SKM-1 (cell line): Measurements from ENCODE around the gene TMC6.
"Not testable (repeated sequence)": the region's sequence is repeated elsewhere in the genome, so short reads cannot be mapped to it uniquely, and the experiment has no call there.

Experiments used
- DNase-seq: peaks from one replicate; lab custom pipeline; 2025; ENCODE audit not compliant: unreplicated experiment; lab: John Stamatoyannopoulos, UW

Gene TMC6, protein sequence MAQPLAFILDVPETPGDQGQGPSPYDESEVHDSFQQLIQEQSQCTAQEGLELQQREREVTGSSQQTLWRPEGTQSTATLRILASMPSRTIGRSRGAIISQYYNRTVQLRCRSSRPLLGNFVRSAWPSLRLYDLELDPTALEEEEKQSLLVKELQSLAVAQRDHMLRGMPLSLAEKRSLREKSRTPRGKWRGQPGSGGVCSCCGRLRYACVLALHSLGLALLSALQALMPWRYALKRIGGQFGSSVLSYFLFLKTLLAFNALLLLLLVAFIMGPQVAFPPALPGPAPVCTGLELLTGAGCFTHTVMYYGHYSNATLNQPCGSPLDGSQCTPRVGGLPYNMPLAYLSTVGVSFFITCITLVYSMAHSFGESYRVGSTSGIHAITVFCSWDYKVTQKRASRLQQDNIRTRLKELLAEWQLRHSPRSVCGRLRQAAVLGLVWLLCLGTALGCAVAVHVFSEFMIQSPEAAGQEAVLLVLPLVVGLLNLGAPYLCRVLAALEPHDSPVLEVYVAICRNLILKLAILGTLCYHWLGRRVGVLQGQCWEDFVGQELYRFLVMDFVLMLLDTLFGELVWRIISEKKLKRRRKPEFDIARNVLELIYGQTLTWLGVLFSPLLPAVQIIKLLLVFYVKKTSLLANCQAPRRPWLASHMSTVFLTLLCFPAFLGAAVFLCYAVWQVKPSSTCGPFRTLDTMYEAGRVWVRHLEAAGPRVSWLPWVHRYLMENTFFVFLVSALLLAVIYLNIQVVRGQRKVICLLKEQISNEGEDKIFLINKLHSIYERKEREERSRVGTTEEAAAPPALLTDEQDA

DNA sequence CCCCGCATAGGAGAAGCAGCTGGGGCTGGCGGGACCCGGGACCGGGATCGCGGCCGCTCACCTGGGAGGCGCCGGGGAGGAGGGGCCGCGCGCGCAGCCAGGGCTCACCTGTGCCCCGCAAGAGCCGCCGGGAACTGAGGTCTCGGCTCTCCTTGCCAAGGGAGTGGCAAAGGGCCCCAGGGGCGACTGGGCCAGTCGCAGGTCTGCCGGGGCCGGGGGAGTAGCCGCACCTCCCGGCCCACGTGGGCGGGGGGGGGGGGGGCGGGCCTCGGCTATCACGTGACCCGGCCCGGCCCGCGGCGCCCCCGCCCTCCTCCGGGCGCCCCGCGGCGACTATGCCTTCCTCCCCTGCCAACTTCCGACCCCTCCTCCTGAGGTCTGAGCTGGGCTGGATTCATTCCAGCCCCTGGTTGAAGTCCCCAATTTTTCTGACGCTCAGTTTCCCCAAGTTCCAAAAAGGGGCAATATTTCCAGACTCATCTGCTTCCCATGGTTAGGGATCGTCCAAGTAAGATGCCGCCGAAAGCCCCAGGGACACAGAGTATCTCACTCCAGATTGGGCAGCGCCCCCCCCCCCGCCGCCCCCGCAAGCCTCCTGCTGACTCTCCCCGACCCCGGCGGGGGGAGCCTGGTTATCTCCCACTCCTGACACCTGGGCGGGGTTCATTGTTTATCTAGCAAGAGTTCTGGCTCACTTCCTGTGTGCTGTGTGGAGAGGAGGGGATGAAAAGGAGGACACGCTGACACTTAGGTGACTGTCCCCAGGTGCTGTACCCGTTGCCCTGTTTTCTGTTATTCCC, at the start of gene TMC6:
TMC6 (minus strand) TSS at position 205 of the 800 bp plus-strand sequence. CDS start 1,923 bp downstream, outside the sequence.
- DNase-seq: peak; percentile 73

GRCh38 chr17:78176548-78177025, 48.0 kb upstream of the TMC6 start:
- DNase-seq: peak; percentile 24

DNA sequence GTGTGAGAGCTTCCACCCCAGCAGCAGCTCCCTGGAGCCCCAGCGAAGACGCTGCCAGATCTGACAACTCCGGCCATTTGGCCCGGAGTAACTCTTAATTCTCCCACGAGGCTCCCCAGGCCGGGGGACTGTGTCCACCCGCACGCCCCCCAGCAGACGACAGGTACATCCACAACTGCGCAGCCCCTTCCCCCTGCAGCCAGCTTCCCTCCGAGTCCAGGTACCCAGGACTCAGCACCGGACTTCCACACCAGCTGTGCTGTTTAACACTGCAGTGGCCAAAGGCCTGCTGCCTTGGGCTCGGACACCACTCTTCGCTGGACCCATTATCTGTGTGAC, 47.1 kb upstream of the TMC6 start:
- no peak for DNase-seq

GRCh38 chr17:78174870-78175642, 46.5 kb upstream of the TMC6 start:
- DNase-seq: no peak

DNA sequence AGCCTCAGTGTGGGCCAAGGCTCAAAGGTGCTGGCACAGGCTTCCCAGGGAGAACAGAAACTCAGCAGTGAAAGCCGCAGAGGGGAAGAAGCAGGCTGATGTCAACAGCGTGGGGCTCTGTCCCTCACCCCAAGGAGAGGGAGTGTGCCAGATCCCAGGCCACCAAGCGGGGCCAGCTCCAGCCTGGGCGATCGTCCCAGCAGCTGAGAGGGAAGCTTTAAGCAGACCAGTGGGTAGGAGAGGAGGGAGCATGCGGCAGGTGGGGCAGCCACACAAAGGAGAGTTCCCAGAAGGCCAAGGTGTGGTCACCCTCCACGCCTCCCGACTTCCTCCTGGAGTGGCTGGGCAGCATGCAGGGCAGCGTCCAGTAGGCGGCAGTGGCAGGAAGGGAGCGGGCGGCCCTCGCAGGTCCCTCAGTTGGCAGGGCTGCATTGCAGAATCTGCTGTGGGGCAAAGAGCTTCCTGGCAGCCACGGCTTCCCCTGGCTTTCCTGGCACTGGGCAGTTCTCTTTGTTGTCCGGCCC, 45.9 kb upstream of the TMC6 start:
- no peak for DNase-seq

DNA sequence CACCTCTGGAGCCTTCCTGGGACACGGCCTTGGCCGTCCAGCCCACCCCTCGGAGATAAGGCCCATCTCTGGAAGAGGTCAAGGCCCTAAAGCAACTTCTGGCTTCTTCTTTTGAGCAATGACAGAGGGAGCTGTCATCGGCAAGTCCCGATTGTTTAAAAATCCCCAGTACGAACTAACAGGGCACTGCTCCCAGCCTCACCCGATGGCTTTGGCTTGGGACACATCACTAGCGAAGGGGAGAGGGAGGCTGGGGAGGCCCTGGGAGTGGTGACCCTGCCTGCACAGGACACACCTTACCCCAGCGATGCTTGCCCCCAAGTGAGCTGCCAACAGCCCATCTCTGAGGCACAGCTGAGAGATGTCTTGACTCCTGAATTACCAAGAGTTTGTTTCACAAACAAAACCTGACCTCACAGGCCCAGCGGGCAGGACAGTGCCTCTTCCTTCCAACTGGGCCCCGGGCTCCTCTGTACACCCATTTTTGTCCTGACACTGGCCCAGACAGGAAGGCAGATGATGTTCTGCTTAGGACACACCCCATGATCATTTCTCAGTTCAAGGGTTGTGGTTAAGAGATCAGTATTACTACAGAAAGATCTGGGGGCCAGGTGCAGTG, 44.7 kb upstream of the TMC6 start:
- DNase-seq: no peak

- DNase-seq: no peak
Observed at GRCh38 chr17:78172249-78173051, 43.9 kb upstream of the TMC6 start.

DNA sequence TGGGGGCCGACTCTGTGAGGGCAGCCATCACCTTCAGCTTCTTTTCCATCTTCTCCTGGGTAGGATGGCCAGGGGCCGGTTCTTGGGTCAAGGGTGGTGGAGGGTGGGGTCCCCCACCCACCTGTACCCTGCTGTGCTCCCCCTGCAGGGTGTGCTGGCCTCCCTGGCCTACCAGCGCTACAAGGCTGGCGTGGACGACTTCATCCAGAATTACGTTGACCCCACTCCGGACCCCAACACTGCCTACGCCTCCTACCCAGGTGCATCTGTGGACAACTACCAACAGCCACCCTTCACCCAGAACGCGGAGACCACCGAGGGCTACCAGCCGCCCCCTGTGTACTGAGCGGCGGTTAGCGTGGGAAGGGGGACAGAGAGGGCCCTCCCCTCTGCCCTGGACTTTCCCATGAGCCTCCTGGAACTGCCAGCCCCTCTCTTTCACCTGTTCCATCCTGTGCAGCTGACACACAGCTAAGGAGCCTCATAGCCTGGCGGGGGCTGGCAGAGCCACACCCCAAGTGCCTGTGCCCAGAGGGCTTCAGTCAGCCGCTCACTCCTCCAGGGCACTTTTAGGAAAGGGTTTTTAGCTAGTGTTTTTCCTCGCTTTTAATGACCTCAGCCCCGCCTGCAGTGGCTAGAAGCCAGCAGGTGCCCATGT, 43.2 kb upstream of the TMC6 start:
- DNase-seq: not testable (repeated sequence)

GRCh38 chr17:78170692-78171590, 42.4 kb upstream of the TMC6 start:
- no peak for DNase-seq

GRCh38 chr17:78168903-78169793, 40.6 kb upstream of the TMC6 start:
- DNase-seq: no peak

GRCh38 chr17:78168242-78168902, 39.8 kb upstream of the TMC6 start, which contains the start of gene SYNGR2:
SYNGR2 (plus strand) TSS chr17:78168581; CDS start chr17:78168617, 36 bp downstream.
- peak; percentile 70 for DNase-seq

DNA sequence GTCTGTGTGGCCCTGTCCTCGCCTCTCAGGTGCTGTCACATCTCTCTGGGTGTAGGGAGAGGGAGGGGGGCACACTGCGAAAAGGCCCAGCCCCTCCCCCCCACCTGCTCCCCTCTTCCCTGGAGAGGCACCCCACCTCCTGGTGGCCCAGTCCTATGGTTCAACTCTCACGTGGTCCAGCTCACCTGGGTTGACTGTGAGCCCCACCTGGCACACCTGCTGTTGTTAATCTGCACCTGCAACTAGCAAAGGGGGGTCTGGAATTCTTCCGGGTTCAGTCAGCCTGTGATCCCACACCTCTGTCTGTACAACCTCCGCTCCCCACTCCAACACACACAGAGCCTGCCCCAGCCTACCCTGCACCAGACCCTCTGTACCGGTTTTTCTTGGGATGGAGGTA, 37.9 kb upstream of the TMC6 start:
- DNase-seq: no peak

DNA sequence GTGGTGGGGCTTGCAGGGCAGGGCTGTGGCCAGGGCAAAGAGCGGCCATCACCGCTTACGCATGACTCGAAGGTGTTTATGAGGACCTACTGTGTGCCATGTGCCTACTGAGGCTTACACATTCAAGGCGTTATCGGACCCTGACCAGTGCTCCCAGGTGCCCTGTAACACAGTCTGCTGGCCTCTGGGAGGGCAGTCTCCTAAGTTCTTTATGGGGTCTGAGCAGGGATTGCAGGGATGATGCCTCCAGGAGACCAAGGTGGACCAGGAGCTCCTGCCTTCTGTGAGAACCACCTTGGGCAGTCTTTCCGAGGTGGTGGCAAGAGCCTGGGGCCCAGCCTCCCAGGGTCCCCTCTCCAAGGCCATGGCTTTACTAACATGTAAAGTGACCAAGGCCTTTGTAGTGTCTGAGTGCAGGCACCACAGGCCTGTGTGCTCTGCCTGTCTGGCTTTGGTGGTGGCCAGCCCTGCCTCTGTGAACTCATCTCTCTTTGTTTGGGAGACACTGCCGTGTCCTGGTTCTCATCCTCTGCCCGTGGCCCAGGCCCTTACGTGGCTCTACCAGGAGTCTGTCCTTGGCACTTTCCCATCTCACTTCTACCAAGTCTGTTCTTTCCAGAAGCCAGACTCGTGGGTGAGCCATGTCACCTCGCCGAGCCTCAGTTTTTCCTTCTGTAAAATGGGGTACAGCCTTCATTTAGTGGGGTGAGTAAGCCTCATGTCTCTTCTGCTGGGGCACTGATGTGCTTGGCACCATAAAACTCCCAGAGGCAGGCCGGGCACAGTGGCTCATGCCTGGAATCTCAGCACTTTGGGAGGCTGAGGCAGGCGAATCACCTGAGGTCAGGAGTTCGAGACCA, 36.4 kb upstream of the TMC6 start:
- no peak for DNase-seq

DNA sequence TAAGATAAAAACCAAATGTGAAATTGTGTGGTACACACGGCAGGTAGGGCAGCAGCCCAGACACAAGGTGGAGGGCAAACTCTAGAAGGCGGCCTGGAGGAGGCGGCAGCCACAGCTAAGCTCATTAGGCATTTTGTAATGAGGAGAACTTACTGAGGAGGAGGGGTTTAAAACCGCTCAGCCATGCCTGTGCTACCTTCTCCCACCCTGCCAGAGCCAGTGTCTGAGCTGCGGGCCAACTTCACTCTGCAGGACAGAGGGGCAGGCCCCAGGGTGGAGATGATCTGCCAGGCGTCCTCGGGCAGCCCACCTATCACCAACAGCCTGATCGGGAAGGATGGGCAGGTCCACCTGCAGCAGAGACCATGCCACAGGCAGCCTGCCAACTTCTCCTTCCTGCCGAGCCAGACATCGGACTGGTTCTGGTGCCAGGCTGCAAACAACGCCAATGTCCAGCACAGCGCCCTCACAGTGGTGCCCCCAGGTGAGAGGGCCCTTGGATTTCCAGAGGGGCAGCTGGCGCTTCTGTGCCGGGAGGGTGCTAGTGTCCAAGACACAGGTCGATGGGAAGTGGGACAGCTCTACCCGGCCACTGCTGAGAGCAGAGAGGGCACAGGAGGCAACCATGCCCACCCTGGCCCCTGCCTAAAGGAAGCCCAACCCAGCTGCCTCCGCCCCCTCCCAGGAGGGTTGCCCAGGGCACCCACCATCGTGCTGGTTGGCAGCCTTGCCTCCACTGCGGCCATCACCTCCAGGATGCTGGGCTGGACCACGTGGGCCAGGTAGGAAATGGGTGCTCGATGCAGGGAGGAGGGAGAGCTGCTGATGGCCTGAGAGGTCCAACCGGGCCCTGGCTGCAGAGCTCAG, 35.6 kb upstream of the TMC6 start:
- DNase-seq: no peak
